AG09309 (cell line): ENCODE results near the gene RNF112.

ENCODE experiments used
- DNase-seq: peaks from one replicate; pipeline ENCODE4 v3.0.0-alpha.2; 2010; ENCODE audit warnings: low read depth
- H3K4me3 ChIP-seq: 2 replicates; pipeline ENCODE4 v1.5.1; 2011; ENCODE audit warnings: mild to moderate bottlenecking, low read depth, low read length, moderate library complexity; ENCODE audit not compliant: control insufficient read depth
- TF ChIP-seq, protein P1 (sequence below): IDR thresholded peaks from 2 replicates; pipeline ENCODE4 v1.5.1; 2011; ENCODE audit warnings: mild to moderate bottlenecking, low read depth, low read length, inconsistent platforms; ENCODE audit not compliant: insufficient read depth, control insufficient read depth; ENCODE audit errors: missing control alignments

RNF112 gene

DNA sequence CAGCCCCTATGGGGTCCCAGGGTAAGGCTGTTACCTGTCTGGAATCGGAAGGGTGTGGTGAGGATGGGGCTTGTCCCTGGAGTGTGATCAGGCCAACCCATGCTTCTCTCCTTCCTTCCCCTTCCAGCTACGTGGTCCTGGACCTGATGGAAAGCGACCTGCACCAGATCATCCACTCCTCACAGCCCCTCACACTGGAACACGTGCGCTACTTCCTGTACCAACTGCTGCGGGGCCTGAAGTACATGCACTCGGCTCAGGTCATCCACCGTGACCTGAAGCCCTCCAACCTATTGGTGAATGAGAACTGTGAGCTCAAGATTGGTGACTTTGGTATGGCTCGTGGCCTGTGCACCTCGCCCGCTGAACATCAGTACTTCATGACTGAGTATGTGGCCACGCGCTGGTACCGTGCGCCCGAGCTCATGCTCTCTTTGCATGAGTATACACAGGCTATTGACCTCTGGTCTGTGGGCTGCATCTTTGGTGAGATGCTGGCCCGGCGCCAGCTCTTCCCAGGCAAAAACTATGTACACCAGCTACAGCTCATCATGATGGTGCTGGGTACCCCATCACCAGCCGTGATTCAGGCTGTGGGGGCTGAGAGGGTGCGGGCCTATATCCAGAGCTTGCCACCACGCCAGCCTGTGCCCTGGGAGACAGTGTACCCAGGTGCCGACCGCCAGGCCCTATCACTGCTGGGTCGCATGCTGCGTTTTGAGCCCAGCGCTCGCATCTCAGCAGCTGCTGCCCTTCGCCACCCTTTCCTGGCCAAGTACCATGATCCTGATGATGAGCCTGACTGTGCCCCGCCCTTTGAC, 30.3 kb upstream of the RNF112 start:
- no peak overlapping the region for H3K4me3 ChIP-seq
- TF ChIP-seq, protein P1, sequence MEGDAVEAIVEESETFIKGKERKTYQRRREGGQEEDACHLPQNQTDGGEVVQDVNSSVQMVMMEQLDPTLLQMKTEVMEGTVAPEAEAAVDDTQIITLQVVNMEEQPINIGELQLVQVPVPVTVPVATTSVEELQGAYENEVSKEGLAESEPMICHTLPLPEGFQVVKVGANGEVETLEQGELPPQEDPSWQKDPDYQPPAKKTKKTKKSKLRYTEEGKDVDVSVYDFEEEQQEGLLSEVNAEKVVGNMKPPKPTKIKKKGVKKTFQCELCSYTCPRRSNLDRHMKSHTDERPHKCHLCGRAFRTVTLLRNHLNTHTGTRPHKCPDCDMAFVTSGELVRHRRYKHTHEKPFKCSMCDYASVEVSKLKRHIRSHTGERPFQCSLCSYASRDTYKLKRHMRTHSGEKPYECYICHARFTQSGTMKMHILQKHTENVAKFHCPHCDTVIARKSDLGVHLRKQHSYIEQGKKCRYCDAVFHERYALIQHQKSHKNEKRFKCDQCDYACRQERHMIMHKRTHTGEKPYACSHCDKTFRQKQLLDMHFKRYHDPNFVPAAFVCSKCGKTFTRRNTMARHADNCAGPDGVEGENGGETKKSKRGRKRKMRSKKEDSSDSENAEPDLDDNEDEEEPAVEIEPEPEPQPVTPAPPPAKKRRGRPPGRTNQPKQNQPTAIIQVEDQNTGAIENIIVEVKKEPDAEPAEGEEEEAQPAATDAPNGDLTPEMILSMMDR = no peak
- no peak for DNase-seq

GRCh38 chr17:19381361-19381740, 29.7 kb upstream of the RNF112 start:
- no peak for DNase-seq
- no peak overlapping the region for H3K4me3 ChIP-seq
- TF ChIP-seq, protein P1 = no peak

DNA sequence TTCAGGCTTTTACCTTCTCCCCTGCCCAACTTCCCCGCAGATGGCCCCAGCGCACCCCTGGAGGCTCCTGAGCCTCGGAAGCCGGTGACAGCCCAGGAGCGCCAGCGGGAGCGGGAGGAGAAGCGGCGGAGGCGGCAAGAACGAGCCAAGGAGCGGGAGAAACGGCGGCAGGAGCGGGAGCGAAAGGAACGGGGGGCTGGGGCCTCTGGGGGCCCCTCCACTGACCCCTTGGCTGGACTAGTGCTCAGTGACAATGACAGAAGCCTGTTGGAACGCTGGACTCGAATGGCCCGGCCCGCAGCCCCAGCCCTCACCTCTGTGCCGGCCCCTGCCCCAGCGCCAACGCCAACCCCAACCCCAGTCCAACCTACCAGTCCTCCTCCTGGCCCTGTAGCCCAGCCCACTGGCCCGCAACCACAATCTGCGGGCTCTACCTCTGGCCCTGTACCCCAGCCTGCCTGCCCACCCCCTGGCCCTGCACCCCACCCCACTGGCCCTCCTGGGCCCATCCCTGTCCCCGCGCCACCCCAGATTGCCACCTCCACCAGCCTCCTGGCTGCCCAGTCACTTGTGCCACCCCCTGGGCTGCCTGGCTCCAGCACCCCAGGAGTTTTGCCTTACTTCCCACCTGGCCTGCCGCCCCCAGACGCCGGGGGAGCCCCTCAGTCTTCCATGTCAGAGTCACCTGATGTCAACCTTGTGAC, 29.1 kb upstream of the RNF112 start:
- H3K4me3 ChIP-seq = no peak overlapping the region
- DNase-seq = no peak
- TF ChIP-seq, protein P1 = no peak

DNA sequence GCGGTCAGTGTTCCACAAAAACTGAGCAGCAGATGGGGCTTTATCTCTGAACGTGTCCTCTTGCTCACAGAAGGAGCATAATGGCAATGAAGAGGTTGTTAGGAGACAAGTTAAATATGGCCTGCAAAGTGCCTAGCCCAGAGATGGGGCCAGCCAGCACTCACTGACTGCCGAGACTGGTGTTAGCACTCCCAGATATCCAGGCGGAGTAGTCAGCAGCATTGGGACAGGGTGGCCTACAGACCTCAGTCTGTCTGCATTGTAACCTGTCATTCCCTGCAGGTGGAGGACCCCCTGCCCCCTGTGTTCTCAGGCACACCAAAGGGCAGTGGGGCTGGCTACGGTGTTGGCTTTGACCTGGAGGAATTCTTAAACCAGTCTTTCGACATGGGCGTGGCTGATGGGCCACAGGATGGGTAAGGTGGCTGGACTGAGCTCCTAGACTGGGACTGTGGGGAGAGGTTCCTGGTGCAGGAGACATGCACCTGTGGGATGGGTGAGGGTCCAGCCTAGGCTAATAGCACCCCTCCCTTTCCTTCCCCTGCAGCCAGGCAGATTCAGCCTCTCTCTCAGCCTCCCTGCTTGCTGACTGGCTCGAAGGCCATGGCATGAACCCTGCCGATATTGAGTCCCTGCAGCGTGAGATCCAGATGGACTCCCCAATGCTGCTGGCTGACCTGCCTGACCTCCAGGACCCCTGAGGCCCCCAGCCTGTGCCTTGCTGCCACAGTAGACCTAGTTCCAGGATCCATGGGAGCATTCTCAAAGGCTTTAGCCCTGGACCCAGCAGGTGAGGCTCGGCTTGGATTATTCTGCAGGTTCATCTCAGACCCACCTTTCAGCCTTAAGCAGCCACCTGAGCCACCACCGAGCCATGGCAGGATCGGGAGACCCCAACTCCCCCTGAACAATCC, 28.2 kb upstream of the RNF112 start:
- H3K4me3 ChIP-seq = no peak overlapping the region
- TF ChIP-seq, protein P1 = no peak
- no peak for DNase-seq

DNA sequence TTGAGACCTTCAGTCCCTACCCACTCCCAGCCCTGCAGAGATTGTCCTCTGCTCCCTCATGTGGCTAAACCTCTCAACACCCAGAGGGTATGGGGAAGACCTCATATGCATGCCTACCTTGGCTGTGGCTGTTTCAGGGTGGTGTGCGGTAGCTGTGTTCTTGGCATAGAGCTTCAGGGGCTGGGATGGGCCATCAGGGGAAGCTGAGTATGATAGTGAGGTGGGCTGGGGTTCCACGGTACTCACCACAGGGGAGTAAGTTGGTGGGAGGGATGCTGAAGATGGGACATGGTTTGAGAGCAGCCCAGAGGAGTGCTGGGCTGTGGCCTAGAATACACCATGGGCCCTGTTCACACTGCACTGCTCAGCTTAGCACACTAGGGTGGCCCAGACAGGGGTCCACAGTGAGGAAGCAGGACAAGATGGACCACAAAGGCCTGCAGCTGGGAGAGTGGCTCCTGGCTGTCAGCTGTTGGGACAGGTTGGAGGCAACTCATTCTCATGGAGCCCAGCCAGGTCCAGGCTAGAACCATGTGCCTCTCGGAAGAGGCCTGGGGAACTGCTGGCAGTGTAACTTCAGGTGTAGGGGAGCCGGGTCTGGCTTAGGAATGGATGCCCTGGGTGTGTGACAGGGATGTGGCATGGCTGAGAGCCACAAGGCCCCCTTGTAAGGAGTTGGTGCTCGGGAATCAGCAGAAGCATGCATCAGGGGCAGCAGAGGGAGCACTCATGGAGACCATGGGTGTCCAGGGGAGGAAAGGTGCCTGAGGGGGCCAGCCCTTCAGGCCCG, 27.2 kb upstream of the RNF112 start:
- no peak overlapping the region for H3K4me3 ChIP-seq
- TF ChIP-seq, protein P1 = no peak
- no peak for DNase-seq
